IPS-15b (cell line): Measurements from ENCODE around the gene NRG3.
"Not testable (repeated sequence)": the region's sequence is repeated elsewhere in the genome, so short reads cannot be mapped to it uniquely, and the experiment has no call there.

Source experiments
- H3K27me3 ChIP-seq: one replicate; pipeline ENCODE4 v1.6.1; 2013; ENCODE audit warnings: low read length; ENCODE audit not compliant: control insufficient read depth, insufficient read depth
- H3K36me3 ChIP-seq: one replicate; pipeline ENCODE4 v1.6.1; 2013; ENCODE audit warnings: low read length; ENCODE audit not compliant: control insufficient read depth, insufficient read depth
- H3K4me1 ChIP-seq: one replicate; pipeline ENCODE4 v1.6.1; 2013; ENCODE audit warnings: mild to moderate bottlenecking, low read length; ENCODE audit not compliant: control insufficient read depth, insufficient read depth
- H3K4me3 ChIP-seq: one replicate; pipeline ENCODE4 v1.5.1; 2013; ENCODE audit warnings: low read depth, low read length
- H3K9ac ChIP-seq: one replicate; pipeline ENCODE4 v1.6.1; 2013; ENCODE audit warnings: low read depth, mild to moderate bottlenecking, low read length
- H3K9me3 ChIP-seq: one replicate; pipeline ENCODE4 v1.6.1; 2013; ENCODE audit warnings: mild to moderate bottlenecking, low read length; ENCODE audit not compliant: control insufficient read depth, insufficient read depth

Gene NRG3

GRCh38 chr10:82041018-82041417 is 166.0 kb downstream of the NRG3 start:
- no peak overlapping the region for H3K4me3 ChIP-seq
- H3K36me3 ChIP-seq: no peaks in the 10 kb centered on the region
- H3K9ac ChIP-seq: no peak overlapping the region
- no peaks in the 10 kb centered on the region for H3K27me3 ChIP-seq
- peaks cover 3% of the 10 kb centered on the region for H3K4me1 ChIP-seq
- no peaks in the 10 kb centered on the region for H3K9me3 ChIP-seq

- Histone ChIP-seq H3K9ac (no peak overlapping the region), H3K9me3 (no peaks in the 10 kb centered on the region), H3K27me3 (no peaks in the 10 kb centered on the region), H3K36me3 (no peaks in the 10 kb centered on the region), H3K4me3 (no peak overlapping the region), H3K4me1 (no peaks in the 10 kb centered on the region)
These were observed 181.4 kb downstream of the NRG3 start for GRCh38 chr10:82056391-82056790.

GRCh38 chr10:82067192-82067591 is 192.2 kb downstream of the NRG3 start:
- H3K4me1 ChIP-seq, H3K36me3 ChIP-seq, H3K27me3 ChIP-seq, H3K4me3 ChIP-seq, H3K9ac ChIP-seq, H3K9me3 ChIP-seq: not testable (repeated sequence)

DNA sequence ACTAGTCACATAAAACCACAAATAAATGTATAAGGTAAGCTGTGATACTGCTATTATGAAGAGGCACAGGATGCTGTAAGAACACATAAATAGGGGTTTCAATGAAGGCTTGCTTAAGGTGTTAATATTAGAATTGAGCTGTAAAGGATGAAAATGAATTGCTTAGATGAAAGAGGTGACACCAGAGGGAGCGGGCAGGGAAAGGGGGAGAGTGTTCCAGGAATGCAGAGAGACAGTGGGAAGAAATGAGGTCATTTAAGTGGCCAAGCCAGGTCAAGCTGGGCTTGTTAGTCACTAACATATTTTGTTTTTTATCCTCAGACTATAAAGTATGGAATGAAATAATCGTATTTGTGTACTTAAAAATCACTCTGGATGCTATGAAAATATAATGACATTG is 193.5 kb downstream of the NRG3 start:
- no peaks in the 10 kb centered on the region for H3K36me3 ChIP-seq
- no peak overlapping the region for H3K4me3 ChIP-seq
- no peak overlapping the region for H3K9ac ChIP-seq
- H3K4me1 ChIP-seq: peaks cover 7% of the 10 kb centered on the region
- H3K9me3 ChIP-seq: no peaks in the 10 kb centered on the region
- H3K27me3 ChIP-seq: no peaks in the 10 kb centered on the region

DNA sequence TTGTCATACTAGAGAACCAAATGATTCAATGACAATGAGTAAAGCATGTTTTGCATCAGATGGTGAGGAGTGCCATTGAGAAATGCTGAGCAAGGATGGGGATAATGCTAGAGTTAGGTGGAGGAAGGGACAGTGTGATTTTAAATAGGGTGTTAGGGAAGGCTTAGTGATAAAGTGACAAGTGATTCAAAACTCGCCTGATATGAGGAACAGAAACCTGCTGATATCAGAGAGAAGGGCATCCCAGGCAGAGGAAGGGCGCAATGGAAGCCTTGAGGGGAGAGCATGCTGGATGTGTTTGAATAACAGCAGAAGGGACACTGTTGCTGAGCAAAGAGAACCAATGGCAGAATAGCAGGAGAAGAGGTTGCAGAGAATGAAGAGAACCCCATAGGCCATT is 196.2 kb downstream of the NRG3 start:
- no peaks in the 10 kb centered on the region for H3K36me3 ChIP-seq
- H3K9me3 ChIP-seq: no peaks in the 10 kb centered on the region
- no peak overlapping the region for H3K4me3 ChIP-seq
- H3K4me1 ChIP-seq: peaks cover 7% of the 10 kb centered on the region
- no peaks in the 10 kb centered on the region for H3K27me3 ChIP-seq
- H3K9ac ChIP-seq: no peak overlapping the region

- Histone ChIP-seq H3K36me3 (no peaks in the 10 kb centered on the region), H3K9ac (no peak overlapping the region), H3K4me1 (peaks cover 7% of the 10 kb centered on the region), H3K27me3 (no peaks in the 10 kb centered on the region), H3K4me3 (no peak overlapping the region), H3K9me3 (no peaks in the 10 kb centered on the region)
These were observed 197.1 kb downstream of the NRG3 start for GRCh38 chr10:82072124-82072523.

DNA sequence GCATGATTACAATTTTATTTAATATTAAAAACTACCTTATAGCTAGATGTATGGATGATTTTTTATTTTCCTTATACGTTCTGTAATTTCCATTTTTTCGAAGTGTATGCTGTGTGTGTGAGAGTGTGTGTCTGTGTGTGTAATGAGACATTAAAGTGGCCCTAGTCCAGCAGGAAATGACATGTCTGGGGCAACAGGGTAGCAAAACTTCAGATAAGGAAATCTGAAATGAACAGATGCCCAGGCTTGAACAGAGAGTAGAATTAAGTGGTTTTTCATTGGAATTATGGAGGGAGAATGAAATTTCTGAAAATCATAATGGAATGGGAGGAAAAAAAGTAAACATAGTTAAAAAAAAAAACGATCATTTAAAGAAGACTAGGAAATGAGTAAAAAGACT is 200.6 kb downstream of the NRG3 start:
- H3K36me3 ChIP-seq: no peaks in the 10 kb centered on the region
- H3K9me3 ChIP-seq: no peaks in the 10 kb centered on the region
- H3K9ac ChIP-seq: no peak overlapping the region
- H3K4me1 ChIP-seq: no peaks in the 10 kb centered on the region
- H3K27me3 ChIP-seq: no peaks in the 10 kb centered on the region
- H3K4me3 ChIP-seq: no peak overlapping the region

DNA sequence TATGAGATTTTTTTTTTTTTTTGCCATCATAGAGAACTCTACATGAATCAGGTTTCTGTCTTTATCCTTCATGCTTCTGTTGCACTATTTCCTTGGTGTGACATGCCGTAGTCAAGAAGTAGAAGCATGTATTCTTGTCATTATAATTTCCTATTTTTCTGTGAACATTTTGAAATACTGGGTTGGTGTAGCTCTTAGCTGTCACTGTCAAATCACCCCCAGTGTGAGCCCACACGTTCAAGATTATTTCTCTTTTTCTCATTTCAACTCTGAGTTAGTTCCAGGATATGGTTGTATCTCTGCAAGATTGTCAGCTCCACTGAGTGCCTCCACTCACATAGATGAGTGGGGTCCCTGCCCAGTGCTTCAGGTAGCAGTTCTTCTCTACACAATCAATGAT is 209.5 kb downstream of the NRG3 start:
- Histone ChIP-seq H3K9ac (no peak overlapping the region), H3K27me3 (no peaks in the 10 kb centered on the region), H3K36me3 (no peaks in the 10 kb centered on the region)

GRCh38 chr10:82084904-82085303 is 209.9 kb downstream of the NRG3 start:
- no peak overlapping the region for H3K9ac ChIP-seq
- no peaks in the 10 kb centered on the region for H3K36me3 ChIP-seq
- H3K4me3 ChIP-seq: no peak overlapping the region
- H3K27me3 ChIP-seq: no peaks in the 10 kb centered on the region
- H3K9me3 ChIP-seq: no peaks in the 10 kb centered on the region
- peaks cover 9% of the 10 kb centered on the region for H3K4me1 ChIP-seq

More for the DNA sequence above, 209.5 kb downstream of the NRG3 start:
- no peak overlapping the region for H3K4me3 ChIP-seq
- H3K9me3 ChIP-seq: no peaks in the 10 kb centered on the region
- H3K4me1 ChIP-seq: peaks cover 6% of the 10 kb centered on the region

DNA sequence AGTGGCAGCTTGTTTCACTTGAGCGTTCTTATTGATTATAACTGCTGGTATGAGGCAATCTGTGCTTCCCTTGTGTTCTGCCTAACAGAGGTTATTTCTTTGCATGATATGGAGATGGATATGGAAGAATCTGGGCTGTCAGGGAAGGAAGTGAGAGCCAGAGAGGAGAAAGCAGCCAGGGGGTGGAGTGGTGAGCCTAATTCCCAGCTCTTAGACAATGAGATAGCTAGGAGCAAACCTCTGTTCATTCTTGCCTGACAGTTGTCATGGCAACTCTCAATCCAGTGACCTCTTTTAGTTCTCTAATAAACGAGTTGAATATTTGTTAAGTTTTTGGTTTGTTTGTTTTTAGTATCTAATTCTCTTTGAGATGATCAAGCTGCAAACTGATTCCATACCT is 214.3 kb downstream of the NRG3 start:
- no peaks in the 10 kb centered on the region for H3K27me3 ChIP-seq
- no peak overlapping the region for H3K9ac ChIP-seq
- H3K9me3 ChIP-seq: no peaks in the 10 kb centered on the region
- no peak overlapping the region for H3K4me3 ChIP-seq
- no peaks in the 10 kb centered on the region for H3K36me3 ChIP-seq
- peaks cover 9% of the 10 kb centered on the region for H3K4me1 ChIP-seq

- Histone ChIP-seq H3K27me3 (no peaks in the 10 kb centered on the region), H3K4me1 (peaks cover 9% of the 10 kb centered on the region), H3K4me3 (no peak overlapping the region), H3K9ac (no peak overlapping the region), H3K9me3 (no peaks in the 10 kb centered on the region), H3K36me3 (no peaks in the 10 kb centered on the region)
These were observed 216.4 kb downstream of the NRG3 start for GRCh38 chr10:82091413-82091812.

DNA sequence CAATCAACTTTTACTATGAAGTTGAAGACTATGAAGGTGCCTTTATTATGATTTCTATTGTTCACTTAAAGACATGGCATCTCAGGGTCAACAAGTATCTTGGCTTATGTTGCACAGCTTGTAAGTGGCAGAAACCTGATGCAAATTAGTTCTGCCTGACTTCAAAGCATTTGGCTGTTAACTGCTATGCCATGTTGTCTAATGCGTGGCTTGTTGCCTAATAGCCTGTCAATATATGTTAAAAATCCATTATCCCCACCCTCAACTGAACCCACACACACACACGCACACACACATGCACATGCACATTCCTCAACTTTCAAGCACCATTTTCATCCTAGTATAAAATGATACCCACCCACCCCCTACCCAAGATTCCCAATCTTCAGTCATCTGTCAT is 217.1 kb downstream of the NRG3 start:
- Histone ChIP-seq H3K9ac (no peak overlapping the region), H3K36me3 (no peaks in the 10 kb centered on the region), H3K9me3 (no peaks in the 10 kb centered on the region), H3K4me3 (no peak overlapping the region), H3K27me3 (no peaks in the 10 kb centered on the region), H3K4me1 (peaks cover 9% of the 10 kb centered on the region)

DNA sequence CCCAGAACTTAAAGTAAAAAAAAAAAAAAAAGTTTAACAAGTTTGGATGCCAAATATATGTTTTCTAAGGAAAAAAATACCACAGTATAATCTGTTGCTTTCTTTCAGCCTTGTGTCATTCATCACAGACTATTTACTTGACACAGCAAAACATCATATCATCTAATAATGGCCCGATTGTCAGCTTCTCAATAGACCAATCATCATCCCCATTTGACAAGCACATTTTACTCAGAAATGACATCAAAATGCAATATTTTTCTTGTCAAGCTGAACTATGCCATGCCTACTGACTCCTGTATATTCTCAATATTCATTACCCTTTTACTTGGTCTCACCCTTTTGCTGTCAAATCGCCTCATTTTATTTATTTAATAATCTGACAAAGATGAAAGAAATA is 249.7 kb downstream of the NRG3 start:
- Histone ChIP-seq H3K9me3 (no peaks in the 10 kb centered on the region), H3K36me3 (no peaks in the 10 kb centered on the region), H3K27me3 (no peaks in the 10 kb centered on the region), H3K4me3 (no peak overlapping the region), H3K9ac (no peak overlapping the region), H3K4me1 (no peaks in the 10 kb centered on the region)
